GM12873 (cell line): Measurements from ENCODE around the gene FOXRED1.

Experiments used
- CTCF ChIP-seq: IDR thresholded peaks from 2 replicates; pipeline ENCODE4 v1.5.1; 2012; ENCODE audit warnings: low read depth, mild to moderate bottlenecking, moderate library complexity, low read length, control low read depth; ENCODE audit not compliant: insufficient read depth; ENCODE audit errors: missing control alignments

Gene FOXRED1

DNA sequence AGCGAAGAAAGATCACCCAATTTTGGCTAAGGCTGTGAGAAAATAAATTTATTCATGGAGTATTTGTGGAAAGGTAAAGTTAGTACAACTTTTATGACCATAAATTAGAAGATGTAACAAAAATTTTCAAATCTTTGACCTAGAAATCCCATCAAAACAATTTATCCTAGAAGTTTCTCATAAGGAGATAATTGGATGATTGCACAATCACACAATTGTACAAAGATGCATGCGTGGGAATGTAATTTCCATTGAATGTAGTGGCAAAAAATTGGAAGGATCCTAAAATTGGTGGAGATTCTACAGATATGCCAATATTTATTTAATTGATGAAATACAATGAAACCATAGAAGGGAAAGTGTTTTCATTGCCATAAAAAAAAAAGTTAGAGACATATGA, 11.8 kb upstream of the FOXRED1 start:
- no peak for TF ChIP-seq CTCF

GRCh38 chr11:126257764-126258163, 11.2 kb upstream of the FOXRED1 start:
- no peak for TF ChIP-seq CTCF

DNA sequence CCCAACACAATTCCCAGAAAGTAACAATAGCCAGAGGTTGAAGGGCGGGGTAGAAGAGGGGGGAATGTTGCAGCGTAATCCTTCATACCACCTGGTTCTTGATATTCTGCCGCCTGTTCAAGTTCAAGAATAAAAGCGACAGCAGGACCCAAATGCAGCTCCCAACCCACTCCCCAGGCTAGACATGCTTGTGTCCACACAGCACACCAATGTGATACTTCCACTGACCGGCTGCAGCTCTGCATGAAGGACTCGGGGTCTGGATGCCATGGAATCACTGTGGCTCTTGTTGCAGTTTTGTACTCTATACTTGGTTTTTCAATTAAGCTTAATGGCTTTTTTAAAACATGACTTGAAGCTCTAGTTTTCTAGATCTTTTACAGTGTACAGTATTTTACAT, 6.7 kb upstream of the FOXRED1 start:
- TF ChIP-seq CTCF = no peak

GRCh38 chr11:126263489-126263888, 5.5 kb upstream of the FOXRED1 start:
- TF ChIP-seq CTCF = no peak

DNA sequence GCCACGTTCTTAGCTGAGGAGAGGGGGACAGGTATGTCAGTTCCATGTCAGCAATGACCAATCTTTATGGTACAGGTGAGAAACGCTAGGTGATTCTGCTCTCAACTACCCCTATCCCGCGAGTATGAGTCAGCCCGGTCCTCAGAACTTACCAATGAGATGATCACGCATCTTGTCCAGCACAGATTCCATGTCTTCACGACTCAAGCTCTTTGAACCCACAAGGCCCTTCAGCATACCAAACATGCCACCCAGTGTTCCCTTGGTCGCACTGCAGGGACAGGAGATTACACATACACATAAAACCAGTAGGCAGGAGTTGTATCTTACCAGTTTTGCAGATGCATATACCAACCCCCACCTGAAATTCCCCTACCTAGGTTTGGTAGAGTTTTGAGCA, 3.1 kb upstream of the FOXRED1 start:
- no peak for TF ChIP-seq CTCF

- TF ChIP-seq CTCF = no peak
These were observed 1.3 kb upstream of the FOXRED1 start for GRCh38 chr11:126267650-126268049.

DNA sequence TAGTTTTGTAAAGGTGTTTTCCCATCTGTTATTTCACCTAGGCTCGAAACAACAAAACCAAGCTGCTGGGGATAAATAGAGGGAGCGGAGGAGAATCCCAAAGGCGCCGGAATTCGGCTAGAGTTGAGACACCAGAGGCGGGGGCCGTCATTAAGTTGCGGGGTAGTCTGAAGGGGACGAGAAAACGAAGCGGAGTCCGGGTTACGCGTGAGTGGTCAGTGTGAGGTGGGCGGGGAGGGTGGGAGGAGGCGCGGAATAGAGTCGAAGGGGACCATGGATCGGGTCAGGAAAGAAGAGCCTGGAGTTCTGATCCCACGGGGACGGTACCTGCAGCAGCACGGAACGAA, 620 bp upstream of the FOXRED1 start:
- no peak for TF ChIP-seq CTCF

DNA sequence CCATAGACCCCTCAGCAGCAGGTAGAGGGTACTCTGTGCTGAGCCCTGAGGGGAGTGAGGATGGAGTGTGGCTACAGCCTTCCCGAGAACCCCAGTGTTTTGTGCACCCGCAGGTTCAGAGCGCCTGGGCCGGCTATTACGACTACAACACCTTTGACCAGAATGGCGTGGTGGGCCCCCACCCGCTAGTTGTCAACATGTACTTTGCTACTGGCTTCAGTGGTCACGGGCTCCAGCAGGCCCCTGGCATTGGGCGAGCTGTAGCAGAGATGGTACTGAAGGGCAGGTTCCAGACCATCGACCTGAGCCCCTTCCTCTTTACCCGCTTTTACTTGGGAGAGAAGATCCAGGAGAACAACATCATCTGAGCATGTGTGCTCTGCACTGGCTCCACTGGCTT, 8.4 kb downstream of the FOXRED1 start:
- TF ChIP-seq CTCF = no peak
